GM12801 (cell line): ENCODE measurements around the gene SP2.

Source experiments
- TF ChIP-seq, protein P1 (sequence below): IDR thresholded peaks from one replicate; pipeline ENCODE4 v1.5.1; 2011; ENCODE audit warnings: control low read depth; ENCODE audit not compliant: insufficient read length; ENCODE audit errors: extremely low read depth

Gene SP2

DNA sequence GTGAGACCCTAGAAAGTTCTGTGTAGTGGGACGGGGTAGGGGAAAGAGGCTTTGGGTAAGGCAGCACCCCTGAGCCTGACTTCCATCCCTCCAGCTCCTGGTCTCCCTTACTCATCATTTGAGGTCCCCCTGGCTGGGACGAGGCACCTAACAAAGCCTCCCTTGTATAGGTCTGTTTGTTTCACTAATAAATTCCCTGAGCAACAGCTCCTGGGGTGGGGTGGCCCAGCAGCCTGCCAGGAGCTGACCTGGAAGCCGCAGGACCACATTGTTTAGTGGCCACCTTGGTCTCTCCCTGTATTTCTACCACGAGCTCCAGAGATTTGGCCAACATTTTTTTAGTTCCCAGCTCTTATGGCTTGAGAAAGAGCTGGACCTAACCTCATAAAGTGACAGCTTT, 54.4 kb downstream of the SP2 start:
- TF ChIP-seq, protein P1, sequence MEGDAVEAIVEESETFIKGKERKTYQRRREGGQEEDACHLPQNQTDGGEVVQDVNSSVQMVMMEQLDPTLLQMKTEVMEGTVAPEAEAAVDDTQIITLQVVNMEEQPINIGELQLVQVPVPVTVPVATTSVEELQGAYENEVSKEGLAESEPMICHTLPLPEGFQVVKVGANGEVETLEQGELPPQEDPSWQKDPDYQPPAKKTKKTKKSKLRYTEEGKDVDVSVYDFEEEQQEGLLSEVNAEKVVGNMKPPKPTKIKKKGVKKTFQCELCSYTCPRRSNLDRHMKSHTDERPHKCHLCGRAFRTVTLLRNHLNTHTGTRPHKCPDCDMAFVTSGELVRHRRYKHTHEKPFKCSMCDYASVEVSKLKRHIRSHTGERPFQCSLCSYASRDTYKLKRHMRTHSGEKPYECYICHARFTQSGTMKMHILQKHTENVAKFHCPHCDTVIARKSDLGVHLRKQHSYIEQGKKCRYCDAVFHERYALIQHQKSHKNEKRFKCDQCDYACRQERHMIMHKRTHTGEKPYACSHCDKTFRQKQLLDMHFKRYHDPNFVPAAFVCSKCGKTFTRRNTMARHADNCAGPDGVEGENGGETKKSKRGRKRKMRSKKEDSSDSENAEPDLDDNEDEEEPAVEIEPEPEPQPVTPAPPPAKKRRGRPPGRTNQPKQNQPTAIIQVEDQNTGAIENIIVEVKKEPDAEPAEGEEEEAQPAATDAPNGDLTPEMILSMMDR = no peak

DNA sequence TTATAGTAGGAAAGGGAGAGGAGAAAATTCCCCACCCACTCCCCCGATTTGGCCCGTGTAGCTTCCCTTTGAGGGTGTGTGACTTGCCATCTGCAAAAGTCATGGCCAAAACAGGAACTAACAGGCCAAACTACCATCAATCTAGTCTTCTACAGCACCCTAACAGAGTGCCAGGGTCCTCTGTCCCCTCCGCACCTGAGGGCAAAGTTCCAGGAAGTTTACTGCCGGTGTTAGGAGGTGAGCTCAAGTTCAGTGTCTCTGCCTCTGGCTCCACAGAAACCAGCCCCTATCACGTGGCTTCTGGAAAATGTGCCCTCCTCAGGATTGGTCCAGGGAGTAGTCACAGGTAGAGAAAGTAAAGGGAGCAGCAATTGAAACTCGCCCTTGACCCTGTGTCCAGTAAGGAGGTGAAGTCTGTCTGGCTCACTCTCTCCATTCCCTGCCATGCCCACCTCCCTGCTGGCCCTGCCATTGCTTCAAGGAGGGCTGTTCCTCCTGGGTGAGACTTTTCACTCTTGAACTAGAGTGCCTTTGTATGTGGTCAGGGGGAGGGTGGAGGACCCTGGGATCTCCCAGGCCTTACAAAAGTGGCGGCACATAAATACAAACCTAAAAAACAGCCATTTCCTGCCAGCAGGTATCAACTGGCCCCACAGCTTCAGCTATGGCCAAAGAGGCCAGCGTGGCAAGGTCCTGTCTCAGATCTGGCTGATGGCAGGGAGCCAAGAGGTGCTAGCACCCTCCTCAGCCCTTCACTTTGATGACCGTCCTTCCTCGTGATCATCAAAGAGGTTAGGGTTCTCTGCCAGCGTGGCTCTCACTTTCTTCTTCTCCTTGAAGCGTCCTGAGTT, 56.4 kb downstream of the SP2 start:
- TF ChIP-seq, protein P1 = no peak

DNA sequence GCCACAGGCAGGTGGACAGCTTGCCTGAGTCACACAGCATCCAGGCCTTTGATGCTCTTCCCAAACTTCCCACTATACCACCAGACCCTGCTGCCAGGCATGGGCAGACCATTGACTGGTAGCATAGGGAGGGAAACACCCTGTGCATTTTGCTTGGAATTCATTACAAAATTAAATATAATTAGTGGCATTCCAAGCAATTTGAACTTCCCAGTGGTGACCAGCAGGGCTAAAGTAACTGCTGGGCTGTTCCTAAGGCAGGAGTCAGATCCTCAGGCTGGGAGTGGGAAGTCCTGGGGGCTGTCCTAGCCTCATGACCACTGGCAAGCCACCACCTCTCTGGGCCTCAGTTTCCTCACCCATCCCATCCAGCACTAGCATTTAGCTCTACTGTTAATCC, 57.9 kb downstream of the SP2 start:
- TF ChIP-seq, protein P1 = no peak

DNA sequence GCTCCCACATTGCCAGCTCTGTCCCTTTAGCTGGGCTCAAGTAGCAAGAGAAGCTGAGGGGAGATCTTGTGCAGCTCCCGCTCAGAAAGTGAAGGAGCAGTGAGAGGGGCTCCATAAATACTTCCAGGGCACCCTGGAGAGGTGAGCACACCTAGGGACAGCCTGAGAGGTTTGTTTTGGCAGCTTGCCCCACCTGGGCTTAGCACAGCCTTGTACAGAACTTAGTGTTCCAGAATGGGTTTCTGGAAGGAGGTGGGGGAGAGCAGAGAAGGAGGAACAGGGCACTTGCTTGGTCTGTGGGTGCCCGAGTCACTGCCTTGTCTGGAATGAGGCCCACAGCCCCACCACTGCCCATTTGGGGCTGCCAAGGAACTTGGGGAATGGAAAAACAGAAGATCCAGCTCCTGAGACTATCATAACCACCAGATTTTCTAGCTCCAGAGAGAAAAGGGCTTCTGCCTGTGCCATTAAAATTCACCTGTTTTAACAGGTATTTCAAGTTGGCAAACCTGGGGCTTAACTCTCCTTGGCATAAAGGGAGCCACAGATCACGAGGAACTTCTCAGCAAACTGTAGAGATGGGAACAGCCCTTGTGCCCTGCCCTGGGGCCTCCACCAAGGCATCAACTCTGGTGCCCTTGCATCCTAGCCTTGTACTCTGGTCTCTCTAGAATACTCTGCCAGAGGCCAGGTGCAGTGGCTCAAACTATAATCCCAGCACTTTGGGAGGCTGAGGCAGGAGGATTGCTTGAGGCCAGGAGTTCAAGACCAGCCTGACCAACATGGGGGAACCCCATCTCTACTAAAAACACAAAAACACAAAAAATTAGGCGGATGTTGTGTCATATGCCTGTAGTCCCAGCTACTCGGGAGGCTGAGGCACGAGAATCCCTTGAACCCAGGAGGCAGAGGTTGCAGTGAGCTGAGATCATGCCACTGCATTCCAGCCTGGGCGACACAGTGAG, 59.7 kb downstream of the SP2 start:
- TF ChIP-seq, protein P1 = no peak

DNA sequence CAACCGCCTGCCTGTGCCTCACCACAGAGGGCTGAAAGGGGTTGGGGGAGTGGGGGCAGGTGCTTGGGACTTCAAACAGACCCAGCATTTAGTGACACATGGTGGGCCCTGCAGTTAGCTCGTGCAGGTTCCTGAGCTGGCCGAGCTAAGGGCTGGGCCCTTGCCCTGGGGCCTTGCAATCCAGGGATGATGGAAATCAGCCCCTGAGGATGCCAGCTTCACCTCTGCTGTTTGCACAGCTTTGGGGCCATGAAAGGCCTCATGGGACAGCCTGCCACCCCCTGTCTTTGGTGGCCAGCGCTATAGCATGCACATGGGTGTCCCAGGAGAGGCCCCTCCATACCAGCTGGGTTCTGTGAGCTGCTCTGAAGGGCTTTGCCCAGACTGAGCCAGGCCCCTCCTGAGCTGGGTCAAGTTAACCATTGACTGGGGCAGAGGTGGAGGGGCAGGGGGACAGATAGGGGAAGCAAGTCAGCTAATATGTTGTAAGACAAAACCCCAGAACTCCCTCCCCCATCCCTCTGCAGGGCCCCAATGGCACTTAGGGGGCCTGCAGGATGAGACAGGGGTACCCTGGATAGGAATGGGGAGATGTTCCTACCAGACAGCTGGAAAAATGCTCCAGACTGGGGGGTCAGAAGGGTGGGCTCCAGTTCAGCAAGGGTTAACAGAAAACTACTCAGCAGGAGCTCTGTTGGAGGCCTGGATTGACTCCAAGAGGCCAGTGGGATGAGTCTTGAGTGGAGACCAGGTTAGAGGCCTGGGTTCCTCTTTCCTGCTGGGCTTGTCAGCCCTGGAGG, 61.0 kb downstream of the SP2 start:
- TF ChIP-seq, protein P1 = no peak

DNA sequence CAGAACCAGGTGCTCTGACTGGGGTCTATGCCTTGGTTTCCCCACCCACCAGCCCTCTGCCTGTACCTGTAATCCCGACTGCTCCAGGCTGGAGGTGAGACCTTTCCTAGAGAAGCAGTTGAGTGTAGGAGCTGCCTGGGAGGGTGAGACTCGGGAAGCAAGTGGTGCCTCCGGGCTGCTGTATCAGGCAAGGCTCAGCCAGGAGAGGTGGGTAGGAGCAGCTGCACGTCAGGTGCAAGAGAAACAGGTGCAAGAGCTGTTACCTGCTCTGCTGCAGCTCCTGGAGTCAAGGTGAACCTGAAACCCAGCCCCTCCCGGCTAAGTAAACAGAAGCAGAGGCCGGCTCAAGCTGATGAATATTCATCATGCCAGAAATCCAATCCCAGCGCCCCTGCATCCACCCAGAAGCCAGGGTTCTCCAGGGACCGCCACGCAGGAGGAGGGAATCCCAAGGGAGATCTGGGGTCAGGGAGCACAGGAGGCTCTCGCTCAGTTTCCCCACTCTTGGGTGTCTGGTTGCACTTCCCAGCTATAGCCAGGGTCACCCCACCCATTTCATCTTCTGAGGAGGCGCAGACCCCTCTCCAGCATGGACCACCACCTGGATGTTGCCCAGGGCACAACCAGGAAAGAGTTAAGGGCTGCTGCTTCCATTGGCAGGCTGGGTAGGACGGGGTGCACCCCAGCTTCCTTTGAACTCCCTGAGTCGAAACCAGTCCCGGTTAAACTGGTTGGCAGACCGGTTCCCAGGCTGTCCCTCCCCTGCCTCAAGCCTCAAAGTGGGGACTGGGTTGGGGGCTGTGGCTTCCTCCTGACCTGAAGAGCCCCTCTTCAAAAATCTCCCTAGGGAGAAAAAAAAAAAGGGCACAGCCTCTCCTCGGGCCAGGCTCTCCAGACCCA, 61.8 kb downstream of the SP2 start, which contains the start of gene PRR15L:
PRR15L (minus strand) TSS at position 293 of the 900 bp plus-strand sequence. CDS start 4,649 bp downstream, outside the sequence.
- TF ChIP-seq, protein P1 = no peak
